ENCODE results near the gene COL18A1. TPM values are rescaled to one million over a fixed set of nuclear protein-coding genes. Genes with fewer than 3 reads are reported as not detected.
"Not testable (repeated sequence)": the region's sequence is repeated elsewhere in the genome, so short reads cannot be mapped to it uniquely, and the experiment has no call there.

Gene COL18A1
- total and polyA plus RNA-seq, 10 donors: 35.0 to 208 (median 86.4) TPM

- peaks cover 0 to 94% (median 28%) of the 10 kb centered on the region in 6 donors for H3K36me3 ChIP-seq
- peaks cover 0 to 12% (median 9%) of the 10 kb centered on the region in 8 donors for H3K9me3 ChIP-seq
- H3K27ac ChIP-seq: peak overlapping the region in 4 of 8 donors; percentile 12 to 63 (median 46)
- no peaks in the 10 kb centered on the region for H3K27me3 ChIP-seq (replicated peaks in 1 of 7)
- DNase-seq: peak; percentile 64
- no peak for TF ChIP-seq POLR2A (IDR thresholded peaks at IDR 0.05)
- TF ChIP-seq POLR2AphosphoS5 (IDR thresholded peaks at IDR 0.05): no peak
- no peak for TF ChIP-seq CTCF (IDR thresholded peaks at IDR 0.05 in 8 of 11, conservative IDR thresholded peaks at IDR 0.05 in 3 of 11)
- WGBS, 5 donors: 91 to 98% (median 95%) methylated on average over 8 to 11 of the region's 11 CpGs
- intact Hi-C loops (cut with DNase I; ENCODE audit: low total_unique reads): no loop called here
- H3K4me1 ChIP-seq: peaks cover 0 to 20% (median 13%) of the 10 kb centered on the region in 6 donors
- no peak overlapping the region for H3K4me3 ChIP-seq
Measured at GRCh38 chr21:45525910-45526306, 120.9 kb downstream of the COL18A1 start.

- Histone ChIP-seq H3K36me3 (peaks cover 0 to 92% (median 32%) of the 10 kb centered on the region in 6 donors), H3K4me1 (peaks cover 0 to 30% (median 19%) of the 10 kb centered on the region in 6 donors), H3K27ac (peak overlapping the region in 1 of 8 donors; percentile 4)
- DNase-seq: peak; percentile 63
- H3K9me3 ChIP-seq; H3K27me3 ChIP-seq (replicated peaks in 1 of 7); H3K4me3 ChIP-seq; intact Hi-C loops (cut with DNase I; ENCODE audit: low total_unique reads): not testable (repeated sequence)
- 84 to 93% (median 92%) methylated on average over 13 to 19 of the region's 19 CpGs for WGBS, 5 donors
Measured at GRCh38 chr21:45527151-45527999, 122.4 kb downstream of the COL18A1 start.

- WGBS, 5 donors: 93 to 96% (median 94%) methylated on average over 17 to 18 of the region's 18 CpGs
- H3K27ac ChIP-seq: no peak overlapping the region
- DNase-seq: peak; percentile 59
- peaks cover 0 to 84% (median 32%) of the 10 kb centered on the region in 6 donors for H3K36me3 ChIP-seq
- peaks cover 4 to 38% (median 27%) of the 10 kb centered on the region in 6 donors for H3K4me1 ChIP-seq
- intact Hi-C loops (cut with DNase I; ENCODE audit: low total_unique reads): no loop called here
- TF ChIP-seq CTCF (IDR thresholded peaks at IDR 0.05 in 8 of 11, conservative IDR thresholded peaks at IDR 0.05 in 3 of 11): no peak
- no peak for TF ChIP-seq POLR2A (IDR thresholded peaks at IDR 0.05)
- TF ChIP-seq POLR2AphosphoS5 (IDR thresholded peaks at IDR 0.05): no peak
- no peak overlapping the region for H3K4me3 ChIP-seq
- no peaks in the 10 kb centered on the region for H3K27me3 ChIP-seq (replicated peaks in 1 of 7)
- no peaks in the 10 kb centered on the region for H3K9me3 ChIP-seq
Measured at GRCh38 chr21:45528028-45528705, 123.2 kb downstream of the COL18A1 start.

- Histone ChIP-seq H3K4me3 (no peak overlapping the region), H3K27ac (peak overlapping the region in 1 of 8 donors; percentile 13), H3K36me3 (peaks cover 0 to 83% (median 32%) of the 10 kb centered on the region in 6 donors), H3K27me3 (replicated peaks in 1 of 7) (no peaks in the 10 kb centered on the region), H3K4me1 (peaks cover 8 to 42% (median 37%) of the 10 kb centered on the region in 6 donors), H3K9me3 (no peaks in the 10 kb centered on the region)
- intact Hi-C loops (cut with DNase I; ENCODE audit: low total_unique reads): no loop called here
- TF ChIP-seq CTCF (IDR thresholded peaks at IDR 0.05 in 8 of 11, conservative IDR thresholded peaks at IDR 0.05 in 3 of 11): no peak
- TF ChIP-seq POLR2AphosphoS5 (IDR thresholded peaks at IDR 0.05): peak in 2 of 3 donors; percentile 22 to 38
- DNase-seq: peak; percentile 75
- 80 to 88% (median 85%) methylated on average over 16 to 20 of the region's 20 CpGs for WGBS, 5 donors
Measured at GRCh38 chr21:45528981-45529784, 124.2 kb downstream of the COL18A1 start.

Data from spleen (tissue), 11 donors.